GM23338 (cell line): ENCODE data around the gene PCDHGB4. TPM values are rescaled to one million over a fixed set of nuclear protein-coding genes. Genes with fewer than 3 reads are reported as not detected.
"Not testable (repeated sequence)": the region's sequence is repeated elsewhere in the genome, so short reads cannot be mapped to it uniquely, and the experiment has no call there.

Source experiments
- ATAC-seq: fragments of 200-7000 bp; cut with Tn5 transposase; 3 replicates; pipeline ENCODE4 v1.9.1; 2020
- DNase-seq: peaks from one replicate; pipeline ENCODE4 v3.0.0-alpha.2; 2015; ENCODE audit warnings: low spot score
- H2AFZ ChIP-seq: fragments of 200-600 bp; sonication (generic); 2 replicates; pipeline ENCODE4 v1.8.0; 2016; ENCODE audit warnings: antibody characterized with exemption, mild to moderate bottlenecking, moderate library complexity
- H3F3A ChIP-seq: fragments of 200-600 bp; sonication (generic); replicated peaks from 2 replicates; pipeline ENCODE4 v1.8.0; 2017; ENCODE audit warnings: antibody characterized with exemption, mixed run types, low read depth
- H3K27ac ChIP-seq: fragments of 200-600 bp; sonication (generic); 2 replicates; pipeline ENCODE4 v1.6.1; 2016; ENCODE audit warnings: low read depth
- H3K27me3 ChIP-seq: fragments of 200-600 bp; sonication (generic); 2 replicates; pipeline ENCODE4 v1.8.0; 2016; ENCODE audit warnings: mild to moderate bottlenecking, mixed run types, moderate library complexity; ENCODE audit not compliant: insufficient read depth
- H3K36me3 ChIP-seq: fragments of 200-600 bp; sonication (generic); 2 replicates; pipeline ENCODE4 v1.8.0; 2016; ENCODE audit warnings: mild to moderate bottlenecking; ENCODE audit not compliant: insufficient read depth
- H3K4me1 ChIP-seq: fragments of 200-600 bp; sonication (generic); 2 replicates; pipeline ENCODE4 v1.8.0; 2016; ENCODE audit warnings: mild to moderate bottlenecking, moderate library complexity; ENCODE audit not compliant: insufficient read depth
- H3K4me2 ChIP-seq: fragments of 200-600 bp; sonication (generic); 2 replicates; pipeline ENCODE4 v1.7.1; 2017; ENCODE audit warnings: mixed run types
- H3K4me3 ChIP-seq: fragments of 200-600 bp; sonication (generic); 2 replicates; pipeline ENCODE4 v1.6.1; 2016; ENCODE audit warnings: mixed run types
- H3K79me2 ChIP-seq: fragments of 200-600 bp; sonication (generic); replicated peaks from 2 replicates; pipeline ENCODE4 v1.8.0; 2017; ENCODE audit warnings: mild to moderate bottlenecking; ENCODE audit not compliant: insufficient read depth
- H3K9me2 ChIP-seq: fragments of 200-600 bp; sonication (generic); 2 replicates; pipeline ENCODE4 v1.8.0; 2017; ENCODE audit not compliant: insufficient read depth
- H4K20me1 ChIP-seq: fragments of 200-600 bp; sonication (generic); replicated peaks from 2 replicates; pipeline ENCODE4 v1.8.0; 2017; ENCODE audit warnings: mild to moderate bottlenecking; ENCODE audit not compliant: insufficient read depth
- H3K27ac Mint-ChIP-seq: 2 replicates; pipeline ENCODE4 v1.8.0; 2020; ENCODE audit warnings: inconsistent platforms, mild to moderate bottlenecking, moderate library complexity, mixed read lengths
- H3K27me3 Mint-ChIP-seq: 3 replicates; pipeline ENCODE4 v1.8.0; 2022; ENCODE audit warnings: low read depth, mild to moderate bottlenecking, moderate library complexity, mixed read lengths, inconsistent platforms; ENCODE audit not compliant: insufficient read depth, poor library complexity
- H3K36me3 Mint-ChIP-seq: 3 replicates; pipeline ENCODE4 v1.8.0; 2021; ENCODE audit warnings: low read depth, mild to moderate bottlenecking, inconsistent platforms, moderate library complexity, mixed read lengths
- H3K4me1 Mint-ChIP-seq: 3 replicates; pipeline ENCODE4 v1.8.0; 2020; ENCODE audit warnings: mild to moderate bottlenecking, inconsistent platforms, mixed read lengths
- H3K4me3 Mint-ChIP-seq: 3 replicates; pipeline ENCODE4 v1.8.0; 2021; ENCODE audit warnings: moderate library complexity, mild to moderate bottlenecking, inconsistent platforms, mixed read lengths
- H3K9me3 Mint-ChIP-seq: 3 replicates; pipeline ENCODE4 v1.8.0; 2020; ENCODE audit warnings: moderate library complexity, mild to moderate bottlenecking, inconsistent platforms, mixed read lengths
- CTCF ChIP-seq, 2 experiments: fragments of 200-600 bp in 1 of 2; sonication (generic) in 1 of 2; conservative IDR thresholded peaks; 2 replicates each; pipeline versions ENCODE4 v1.5.1 to v1.6.1; 2016 to 2017; ENCODE audit warnings: antibody characterized with exemption in 2 of 2, low read depth in 2 of 2, mild to moderate bottlenecking in 2 of 2, moderate library complexity in 1 of 2
- EZH2 ChIP-seq: fragments of 200-600 bp; sonication (generic); IDR thresholded peaks from one replicate; pipeline ENCODE4 v1.8.0; 2017; ENCODE audit warnings: antibody characterized with exemption, mild to moderate bottlenecking, low read depth; ENCODE audit not compliant: unreplicated experiment
- POLR2AphosphoS5 ChIP-seq: IDR thresholded peaks from 2 replicates; pipeline ENCODE4 v1.6.1; 2016; ENCODE audit warnings: antibody characterized with exemption, low read depth
- STAT1 ChIP-seq: IDR thresholded peaks from one replicate; pipeline ENCODE4 v1.6.1; 2016; ENCODE audit warnings: antibody characterized with exemption; ENCODE audit not compliant: unreplicated experiment
- polyA plus RNA-seq: library from polyadenylated mRNA; unstranded; fragments of >200 nt; fragmentation: Nextera tagmentation; extraction: Ambion mirVana; gene quantifications from 2 replicates; pipeline ENCODE4 v1.2.1, GENCODE V29; 2016
- total RNA-seq: library from RNA; depleted of rRNA; stranded (reverse); fragments of >200 nt; shearing (Covaris generic); gene quantifications from 2 replicates; pipeline ENCODE4 v1.2.3, GENCODE V29; 2014
- TF ChIP-seq, protein P1 (sequence below): fragments of 250-450 bp; sonication (Bioruptor Pico); IDR thresholded peaks from 2 replicates; pipeline ENCODE4 v1.5.0; 2020; ENCODE audit warnings: mild to moderate bottlenecking, moderate library complexity

PCDHGB4 gene
- total and polyA plus RNA-seq, 2 experiments from 2014 or later, result 3.5 to 16.6 TPM

DNA sequence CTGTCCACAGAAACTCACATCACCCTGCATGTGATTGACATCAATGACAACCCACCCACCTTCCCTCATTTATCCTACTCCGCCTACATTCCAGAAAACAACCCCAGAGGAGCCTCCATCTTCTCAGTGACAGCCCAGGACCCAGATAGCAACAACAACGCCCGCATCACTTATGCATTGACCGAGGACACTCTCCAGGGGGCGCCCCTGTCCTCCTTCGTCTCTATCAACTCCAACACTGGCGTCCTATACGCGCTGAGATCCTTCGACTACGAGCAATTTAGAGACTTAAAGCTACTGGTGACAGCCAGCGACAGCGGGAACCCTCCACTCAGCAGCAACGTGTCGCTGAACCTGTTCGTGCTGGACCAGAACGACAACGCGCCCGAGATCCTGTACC, 42.2 kb upstream of the PCDHGB4 start:
- Histone ChIP-seq H3K4me1 (no peaks in the 10 kb centered on the region), H3K4me3 (no peak overlapping the region), H3K4me2 (no peak overlapping the region), H3K79me2 (no peaks in the 10 kb centered on the region), H3K9me2 (no peaks in the 10 kb centered on the region), H3F3A (no peaks in the 10 kb centered on the region), H3K36me3 (no peaks in the 10 kb centered on the region), H3K27me3 (no peaks in the 10 kb centered on the region), H2AFZ (no peak overlapping the region), H4K20me1 (no peaks in the 10 kb centered on the region), H3K27ac (no peak overlapping the region)
- ATAC-seq, result no peak
- peaks cover 64% of the 10 kb centered on the region for H3K9me3 Mint-ChIP-seq
- no peak overlapping the region for H3K27ac Mint-ChIP-seq
- H3K27me3 Mint-ChIP-seq, result peaks cover 7% of the 10 kb centered on the region
- TF ChIP-seq EZH2, result no peak
- TF ChIP-seq CTCF (conservative IDR thresholded peaks at IDR 0.05; ENCODE audit: low read depth in 2 of 2), result peak; percentile 28 to 46; a peak in 2 of 4 replicates
- peaks cover 36% of the 10 kb centered on the region for H3K36me3 Mint-ChIP-seq
- no peak for DNase-seq
- no peak overlapping the region; the same call in 2 of the 3 replicates for H3K4me3 Mint-ChIP-seq
- H3K4me1 Mint-ChIP-seq, result peaks cover 2% of the 10 kb centered on the region; the same call in 2 of the 3 replicates

- Mint-ChIP-seq H3K9me3 (peaks cover 66% of the 10 kb centered on the region), H3K36me3 (peaks cover 42% of the 10 kb centered on the region)
- not testable (repeated sequence) for ATAC-seq, H2AFZ ChIP-seq, H3K27me3 ChIP-seq, H3K4me1 ChIP-seq, H3K36me3 ChIP-seq, H3K27ac Mint-ChIP-seq, H3K27me3 Mint-ChIP-seq, H3F3A ChIP-seq, H3K27ac ChIP-seq, H4K20me1 ChIP-seq, H3K4me3 ChIP-seq, DNase-seq, H3K4me2 ChIP-seq, H3K4me1 Mint-ChIP-seq, H3K9me2 ChIP-seq, H3K79me2 ChIP-seq, H3K4me3 Mint-ChIP-seq
Measured at GRCh38 chr5:141346017-141346416, 41.5 kb upstream of the PCDHGB4 start.

DNA sequence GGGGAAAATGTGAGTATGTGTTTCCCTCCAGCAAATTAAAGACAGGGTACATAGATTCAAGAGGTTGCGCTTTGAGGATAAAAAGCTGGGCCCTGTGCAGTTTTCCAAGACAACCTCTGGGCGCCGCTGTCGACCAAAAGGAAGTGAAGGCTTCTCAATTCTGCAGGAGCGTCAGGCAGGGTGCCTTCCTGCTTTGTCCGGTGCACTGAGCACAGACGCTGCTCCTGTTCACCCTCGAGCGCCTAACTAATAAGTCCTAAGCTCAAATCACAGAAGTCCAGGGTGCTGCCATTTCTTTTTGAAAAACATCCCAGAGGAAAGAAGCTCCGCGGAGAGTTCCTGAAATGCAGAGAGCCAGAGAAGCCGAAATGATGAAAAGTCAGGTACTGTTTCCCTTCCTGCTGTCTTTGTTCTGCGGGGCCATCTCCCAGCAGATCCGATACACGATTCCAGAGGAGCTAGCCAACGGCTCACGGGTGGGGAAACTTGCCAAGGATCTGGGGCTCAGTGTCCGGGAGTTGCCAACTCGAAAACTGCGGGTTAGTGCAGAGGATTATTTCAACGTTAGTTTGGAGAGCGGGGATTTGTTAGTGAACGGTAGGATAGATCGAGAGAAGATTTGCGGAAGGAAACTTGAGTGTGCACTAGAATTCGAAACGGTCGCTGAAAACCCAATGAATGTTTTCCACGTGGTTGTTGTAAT, 37.4 kb upstream of the PCDHGB4 start, which contains the start of gene PCDHGB1:
Gene PCDHGB1 (plus strand): TSS at position 183 of the 703 bp plus-strand sequence. CDS start 162 bp downstream, at position 345.
- Histone ChIP-seq H3K27me3 (no peaks in the 10 kb centered on the region), H2AFZ (peak within 1 kb of the TSS; percentile 58), H3K79me2 (no peaks in the 10 kb centered on the region), H3K4me1 (no peaks in the 10 kb centered on the region), H3F3A (0 out of 2 replicates have a peak, but pooled peaks cover 3% of the 10 kb centered on the region), H3K4me3 (peak within 1 kb of the TSS; percentile 47), H3K4me2 (peak within 1 kb of the TSS; percentile 69), H4K20me1 (no peaks in the 10 kb centered on the region), H3K27ac (no peak within 1 kb of the TSS), H3K9me2 (no peaks in the 10 kb centered on the region), H3K36me3 (no peaks in the 10 kb centered on the region)
- DNase-seq, result peak; percentile 95
- H3K36me3 Mint-ChIP-seq, result peaks cover 53% of the 10 kb centered on the region
- peak; percentile 93 for ATAC-seq
- no peak within 1 kb of the TSS for H3K27ac Mint-ChIP-seq
- peak within 1 kb of the TSS; percentile 65 for H3K4me3 Mint-ChIP-seq
- H3K4me1 Mint-ChIP-seq, result peaks cover 2% of the 10 kb centered on the region; the same call in 2 of the 3 replicates
- H3K27me3 Mint-ChIP-seq, result peaks cover 7% of the 10 kb centered on the region
- H3K9me3 Mint-ChIP-seq, result peaks cover 64% of the 10 kb centered on the region
- TF ChIP-seq, protein P1, sequence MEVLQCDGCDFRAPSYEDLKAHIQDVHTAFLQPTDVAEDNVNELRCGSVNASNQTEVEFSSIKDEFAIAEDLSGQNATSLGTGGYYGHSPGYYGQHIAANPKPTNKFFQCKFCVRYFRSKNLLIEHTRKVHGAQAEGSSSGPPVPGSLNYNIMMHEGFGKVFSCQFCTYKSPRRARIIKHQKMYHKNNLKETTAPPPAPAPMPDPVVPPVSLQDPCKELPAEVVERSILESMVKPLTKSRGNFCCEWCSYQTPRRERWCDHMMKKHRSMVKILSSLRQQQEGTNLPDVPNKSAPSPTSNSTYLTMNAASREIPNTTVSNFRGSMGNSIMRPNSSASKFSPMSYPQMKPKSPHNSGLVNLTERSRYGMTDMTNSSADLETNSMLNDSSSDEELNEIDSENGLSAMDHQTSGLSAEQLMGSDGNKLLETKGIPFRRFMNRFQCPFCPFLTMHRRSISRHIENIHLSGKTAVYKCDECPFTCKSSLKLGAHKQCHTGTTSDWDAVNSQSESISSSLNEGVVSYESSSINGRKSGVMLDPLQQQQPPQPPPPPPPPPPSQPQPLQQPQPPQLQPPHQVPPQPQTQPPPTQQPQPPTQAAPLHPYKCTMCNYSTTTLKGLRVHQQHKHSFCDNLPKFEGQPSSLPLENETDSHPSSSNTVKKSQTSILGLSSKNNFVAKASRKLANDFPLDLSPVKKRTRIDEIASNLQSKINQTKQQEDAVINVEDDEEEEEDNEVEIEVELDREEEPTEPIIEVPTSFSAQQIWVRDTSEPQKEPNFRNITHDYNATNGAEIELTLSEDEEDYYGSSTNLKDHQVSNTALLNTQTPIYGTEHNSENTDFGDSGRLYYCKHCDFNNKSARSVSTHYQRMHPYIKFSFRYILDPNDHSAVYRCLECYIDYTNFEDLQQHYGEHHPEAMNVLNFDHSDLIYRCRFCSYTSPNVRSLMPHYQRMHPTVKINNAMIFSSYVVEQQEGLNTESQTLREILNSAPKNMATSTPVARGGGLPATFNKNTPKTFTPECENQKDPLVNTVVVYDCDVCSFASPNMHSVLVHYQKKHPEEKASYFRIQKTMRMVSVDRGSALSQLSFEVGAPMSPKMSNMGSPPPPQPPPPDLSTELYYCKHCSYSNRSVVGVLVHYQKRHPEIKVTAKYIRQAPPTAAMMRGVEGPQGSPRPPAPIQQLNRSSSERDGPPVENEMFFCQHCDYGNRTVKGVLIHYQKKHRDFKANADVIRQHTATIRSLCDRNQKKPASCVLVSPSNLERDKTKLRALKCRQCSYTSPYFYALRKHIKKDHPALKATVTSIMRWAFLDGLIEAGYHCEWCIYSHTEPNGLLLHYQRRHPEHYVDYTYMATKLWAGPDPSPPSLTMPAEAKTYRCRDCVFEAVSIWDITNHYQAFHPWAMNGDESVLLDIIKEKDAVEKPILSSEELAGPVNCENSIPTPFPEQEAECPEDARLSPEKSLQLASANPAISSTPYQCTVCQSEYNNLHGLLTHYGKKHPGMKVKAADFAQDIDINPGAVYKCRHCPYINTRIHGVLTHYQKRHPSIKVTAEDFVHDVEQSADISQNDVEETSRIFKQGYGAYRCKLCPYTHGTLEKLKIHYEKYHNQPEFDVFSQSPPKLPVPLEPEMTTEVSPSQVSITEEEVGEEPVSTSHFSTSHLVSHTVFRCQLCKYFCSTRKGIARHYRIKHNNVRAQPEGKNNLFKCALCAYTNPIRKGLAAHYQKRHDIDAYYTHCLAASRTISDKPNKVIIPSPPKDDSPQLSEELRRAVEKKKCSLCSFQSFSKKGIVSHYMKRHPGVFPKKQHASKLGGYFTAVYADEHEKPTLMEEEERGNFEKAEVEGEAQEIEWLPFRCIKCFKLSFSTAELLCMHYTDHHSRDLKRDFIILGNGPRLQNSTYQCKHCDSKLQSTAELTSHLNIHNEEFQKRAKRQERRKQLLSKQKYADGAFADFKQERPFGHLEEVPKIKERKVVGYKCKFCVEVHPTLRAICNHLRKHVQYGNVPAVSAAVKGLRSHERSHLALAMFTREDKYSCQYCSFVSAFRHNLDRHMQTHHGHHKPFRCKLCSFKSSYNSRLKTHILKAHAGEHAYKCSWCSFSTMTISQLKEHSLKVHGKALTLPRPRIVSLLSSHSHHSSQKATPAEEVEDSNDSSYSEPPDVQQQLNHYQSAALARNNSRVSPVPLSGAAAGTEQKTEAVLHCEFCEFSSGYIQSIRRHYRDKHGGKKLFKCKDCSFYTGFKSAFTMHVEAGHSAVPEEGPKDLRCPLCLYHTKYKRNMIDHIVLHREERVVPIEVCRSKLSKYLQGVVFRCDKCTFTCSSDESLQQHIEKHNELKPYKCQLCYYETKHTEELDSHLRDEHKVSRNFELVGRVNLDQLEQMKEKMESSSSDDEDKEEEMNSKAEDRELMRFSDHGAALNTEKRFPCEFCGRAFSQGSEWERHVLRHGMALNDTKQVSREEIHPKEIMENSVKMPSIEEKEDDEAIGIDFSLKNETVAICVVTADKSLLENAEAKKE (CRISPR knock-in tag), result no peak
- TF ChIP-seq STAT1 (no peak), EZH2 (no peak), POLR2AphosphoS5 (peak; percentile 53)
